IPS-11a (cell line): ENCODE measurements around the gene PRDX1.
"Not testable (repeated sequence)": the region's sequence is repeated elsewhere in the genome, so short reads cannot be mapped to it uniquely, and the experiment has no call there.

ENCODE experiments used
- H3K4me3 ChIP-seq: one replicate; pipeline ENCODE4 v1.5.1; 2013; ENCODE audit warnings: low read depth, low read length, control low read depth

PRDX1 gene

GRCh38 chr1:45536886-45537285 is 15.2 kb upstream of the PRDX1 start:
- H3K4me3 ChIP-seq: no peak overlapping the region

GRCh38 chr1:45535988-45536766 is 14.5 kb upstream of the PRDX1 start:
- H3K4me3 ChIP-seq: no peak overlapping the region

- H3K4me3 ChIP-seq: no peak overlapping the region
Observed at GRCh38 chr1:45531873-45532272, 10.2 kb upstream of the PRDX1 start.

GRCh38 chr1:45530632-45531135 is 9.0 kb upstream of the PRDX1 start:
- H3K4me3 ChIP-seq: no peak overlapping the region

GRCh38 chr1:45526135-45526644 is 4.5 kb upstream of the PRDX1 start:
- H3K4me3 ChIP-seq: no peak overlapping the region

- H3K4me3 ChIP-seq: not testable (repeated sequence)
Observed at GRCh38 chr1:45523975-45524374, 2.3 kb upstream of the PRDX1 start.

GRCh38 chr1:45523516-45523915 is 1.8 kb upstream of the PRDX1 start:
- not testable (repeated sequence) for H3K4me3 ChIP-seq

GRCh38 chr1:45522324-45523104 is 830 bp upstream of the PRDX1 start:
- peak overlapping the region; percentile 95 for H3K4me3 ChIP-seq

GRCh38 chr1:45519774-45520173 is 1.9 kb downstream of the PRDX1 start:
- H3K4me3 ChIP-seq: not testable (repeated sequence)

- H3K4me3 ChIP-seq: no peak overlapping the region
Observed at GRCh38 chr1:45518910-45519309, 2.8 kb downstream of the PRDX1 start.

GRCh38 chr1:45518366-45518765 is 3.3 kb downstream of the PRDX1 start:
- not testable (repeated sequence) for H3K4me3 ChIP-seq

- H3K4me3 ChIP-seq: no peak overlapping the region
Observed at GRCh38 chr1:45516465-45516864, 5.2 kb downstream of the PRDX1 start.

GRCh38 chr1:45516036-45516435 is 5.6 kb downstream of the PRDX1 start:
- H3K4me3 ChIP-seq: no peak overlapping the region

- not testable (repeated sequence) for H3K4me3 ChIP-seq
Observed at GRCh38 chr1:45513532-45514260, 8.0 kb downstream of the PRDX1 start.

GRCh38 chr1:45512641-45513054 is 9.0 kb downstream of the PRDX1 start:
- no peak overlapping the region for H3K4me3 ChIP-seq

GRCh38 chr1:45510972-45511527 is 10.6 kb downstream of the PRDX1 start:
- H3K4me3 ChIP-seq: no peak overlapping the region

- H3K4me3 ChIP-seq: no peak overlapping the region
Observed at GRCh38 chr1:45510036-45510971, 11.4 kb downstream of the PRDX1 start.

GRCh38 chr1:45508295-45509151 is 13.2 kb downstream of the PRDX1 start:
- H3K4me3 ChIP-seq: no peak overlapping the region

- H3K4me3 ChIP-seq: no peak overlapping the region
Observed at GRCh38 chr1:45507893-45508292, 13.8 kb downstream of the PRDX1 start.
